ENCODE measurements around the gene TMEM119. TPM values are rescaled to one million over a fixed set of nuclear protein-coding genes. Genes with fewer than 3 reads are reported as not detected.

The TMEM119 gene
- total and polyA plus RNA-seq, 8 donors: 1.0 to 18.8 (median 2.1) TPM

- DNase-seq (no peak), FAIRE-seq (no peak), ATAC-seq (peak in 1 of 4 donors; percentile 21)
- H3K36me3 ChIP-seq: no peaks in the 10 kb centered on the region
- peak overlapping the region in 1 of 4 donors; percentile 5 for H3K27ac ChIP-seq
- H3K4me3 ChIP-seq: no peak overlapping the region
- 67 to 71% methylated on average over 14 of the region's 14 CpGs for WGBS, 2 donors
- intact Hi-C loops (cut with DNase I): loop anchor here in 1 of 3 donors (5.0 kb wide), 1 partner anchor 45 kb away; no protein-coding TSS in a partner anchor
- H3K4me1 ChIP-seq: no peaks in the 10 kb centered on the region
- H3K9me3 ChIP-seq: no peaks in the 10 kb centered on the region
- no peak for TF ChIP-seq CTCF (IDR thresholded peaks at IDR 0.05)
- no peaks in the 10 kb centered on the region for H3K27me3 ChIP-seq
Observed at GRCh38 chr12:108616941-108617858, 19.3 kb upstream of the TMEM119 start.

GRCh38 chr12:108616359-108616758 is 18.5 kb upstream of the TMEM119 start:
- 74 to 84% methylated on average over 2 of the region's 2 CpGs for WGBS, 2 donors
- H3K27me3 ChIP-seq: no peaks in the 10 kb centered on the region
- intact Hi-C loops (cut with DNase I): loop anchor here in 1 of 3 donors (5.0 kb wide), 1 partner anchor 44 kb away; no protein-coding TSS in a partner anchor
- H3K4me3 ChIP-seq: no peak overlapping the region
- no peaks in the 10 kb centered on the region for H3K4me1 ChIP-seq
- H3K36me3 ChIP-seq: no peaks in the 10 kb centered on the region
- H3K27ac ChIP-seq: no peak overlapping the region
- no peak for TF ChIP-seq CTCF (IDR thresholded peaks at IDR 0.05)
- DNase-seq: no peak
- ATAC-seq: no peak
- FAIRE-seq: no peak
- H3K9me3 ChIP-seq: no peaks in the 10 kb centered on the region

GRCh38 chr12:108615918-108616317 is 18.0 kb upstream of the TMEM119 start:
- DNase-seq (no peak), ATAC-seq (no peak), FAIRE-seq (no peak)
- Histone ChIP-seq H3K9me3 (no peaks in the 10 kb centered on the region), H3K36me3 (no peaks in the 10 kb centered on the region), H3K4me1 (no peaks in the 10 kb centered on the region), H3K27ac (no peak overlapping the region), H3K27me3 (no peaks in the 10 kb centered on the region), H3K4me3 (no peak overlapping the region)
- no peak for TF ChIP-seq CTCF (IDR thresholded peaks at IDR 0.05)
- 74 to 80% methylated on average over 1 of the region's 1 CpG for WGBS, 2 donors
- intact Hi-C loops (cut with DNase I): loop anchor here in 1 of 3 donors (5.0 kb wide), 1 partner anchor 44 kb away; no protein-coding TSS in a partner anchor

GRCh38 chr12:108614639-108615038 is 16.8 kb upstream of the TMEM119 start:
- no peaks in the 10 kb centered on the region for H3K27me3 ChIP-seq
- ATAC-seq: no peak
- no peak overlapping the region for H3K4me3 ChIP-seq
- no peak overlapping the region for H3K27ac ChIP-seq
- no peak for FAIRE-seq
- H3K36me3 ChIP-seq: no peaks in the 10 kb centered on the region
- no peak for TF ChIP-seq CTCF (IDR thresholded peaks at IDR 0.05)
- no peak for DNase-seq
- intact Hi-C loops (cut with DNase I): loop anchor here in 2 of 3 donors (5.0 kb wide), 1 partner anchor 42 kb away; no protein-coding TSS in a partner anchor
- 70 to 86% methylated on average over 6 of the region's 6 CpGs for WGBS, 2 donors
- no peaks in the 10 kb centered on the region for H3K4me1 ChIP-seq
- H3K9me3 ChIP-seq: no peaks in the 10 kb centered on the region

GRCh38 chr12:108614041-108614440 is 16.2 kb upstream of the TMEM119 start:
- no peaks in the 10 kb centered on the region for H3K4me1 ChIP-seq
- no peak for DNase-seq
- intact Hi-C loops (cut with DNase I): loop anchor here in 1 of 3 donors (5.0 kb wide), 1 partner anchor 42 kb away; no protein-coding TSS in a partner anchor

More at GRCh38 chr12:108614041-108614440, 16.2 kb upstream of the TMEM119 start:
- WGBS, 2 donors: 53 to 71% methylated on average over 4 of the region's 4 CpGs
- no peak for TF ChIP-seq CTCF (IDR thresholded peaks at IDR 0.05)
- H3K4me3 ChIP-seq: no peak overlapping the region
- ATAC-seq (no peak), FAIRE-seq (no peak)
- no peaks in the 10 kb centered on the region for H3K9me3 ChIP-seq
- no peak overlapping the region for H3K27ac ChIP-seq
- no peaks in the 10 kb centered on the region for H3K27me3 ChIP-seq
- no peaks in the 10 kb centered on the region for H3K36me3 ChIP-seq

Data from pancreas (tissue), 10 donors.